ENCODE measurements around the gene LIX1L. TPM values are rescaled to one million over a fixed set of nuclear protein-coding genes. Genes with fewer than 3 reads are reported as not detected.

Gene LIX1L
- total and polyA plus RNA-seq, 2 of the 4 experiments (the other 2 are of a cell fraction), result 14.7 to 28.8 TPM

DNA sequence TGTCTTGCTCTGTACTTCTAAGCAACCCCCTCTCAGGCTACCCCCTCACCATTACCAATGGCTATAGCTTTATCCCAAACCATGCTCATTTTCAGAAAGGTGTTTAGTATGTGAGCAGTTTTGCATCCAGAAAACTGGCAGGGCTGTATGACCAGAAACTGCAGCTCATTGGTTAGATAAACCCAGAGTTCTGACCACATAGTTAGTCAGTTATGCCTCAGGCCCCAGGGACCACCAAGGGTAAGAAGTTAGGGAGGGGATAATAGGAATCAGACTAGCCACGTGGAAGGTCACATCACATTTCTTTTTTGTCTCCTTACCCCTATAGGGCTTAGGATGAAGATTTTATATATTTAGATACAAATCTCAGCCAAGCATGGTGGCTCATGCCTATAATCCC, 49.2 kb downstream of the LIX1L start:
- no CpG with 5 or more reads among the region's 1 CpG for WGBS, 2 experiments (ENCODE audit: extremely low coverage in 2 of 2, insufficient read length in 1 of 2)
- dilution Hi-C loops (cut with HindIII; ENCODE audit: low sequenced_read_pairs, unreplicated experiment), result no loop called here
- BruUV-seq (replicated peaks), result no TSS peak
- no peak overlapping the region; the same call in 1 of the 2 replicates for H2BK20ac ChIP-seq (ENCODE audit: low read depth, low read length)
- no peak overlapping the region for H3K4me2 ChIP-seq (ENCODE audit: low read depth, low read length)
- ChIA-PET CTCF (interaction anchor here (2.2 kb wide), 1 partner anchor 16 kb away, joined by 24 read pairs; no protein-coding TSS in a partner anchor), POLR2A (ENCODE audit: unreplicated experiment) (no interaction called here)
- H2AFZ ChIP-seq (replicated peaks; ENCODE audit: low read length, poor library complexity), result peak overlapping the region; percentile 16
- peak overlapping the region in 1 of 2 experiments; percentile 11; a peak in 1 of 4 replicates for H4K8ac ChIP-seq (ENCODE audit: low read depth in 2 of 2, low read length in 2 of 2)
- H4K5ac ChIP-seq (ENCODE audit: low read depth, low read length), result no peak overlapping the region
- H3K18ac ChIP-seq (ENCODE audit: low read depth, low read length), result no peak overlapping the region
- peaks cover 10% of the 10 kb centered on the region for H3K9me1 ChIP-seq (ENCODE audit: insufficient read depth, low read length)
- H3K9me3 ChIP-seq (ENCODE audit: control insufficient read depth, insufficient read depth, low read length), result no peaks in the 10 kb centered on the region
- peak; percentile 22; the same call in 1 of the 2 replicates for ATAC-seq (ENCODE audit: low read depth)
- H3K23ac ChIP-seq (ENCODE audit: low read depth, low read length), result no peak overlapping the region
- H3K4me1 ChIP-seq (ENCODE audit: control insufficient read depth, insufficient read depth, low read length), result peaks cover 7% of the 10 kb centered on the region
- H3K56ac ChIP-seq (ENCODE audit: extremely low read depth, insufficient read depth, low read length), result no peak overlapping the region
- in situ Hi-C loops (cut with MboI; ENCODE audit: low sequenced_read_pairs), result no loop called here
- intact Hi-C loops (cut with micrococcal nuclease), result no loop called here
- TF ChIP-seq BHLHE40 (IDR thresholded peaks at IDR 0.05; ENCODE audit: low read depth, low read length) (no peak), MXI1 (IDR thresholded peaks at IDR 0.05; ENCODE audit: borderline replicate concordance, low read depth, low read length) (no peak), FOS (IDR thresholded peaks at IDR 0.05; ENCODE audit: low read depth, low read length) (no peak)
- H3K79me1 ChIP-seq (ENCODE audit: low read depth in 1 of 2, low read length in 2 of 2), result peaks cover 0 to 12% of the 10 kb centered on the region in 2 experiments; a peak in 2 of 4 replicates
- H2AK5ac ChIP-seq (ENCODE audit: low read depth, low read length), result peak overlapping the region; percentile 29
- H2BK120ac ChIP-seq (ENCODE audit: low read depth, low read length), result peak overlapping the region; percentile 36
- no peak overlapping the region for H3K9ac ChIP-seq (ENCODE audit: low read depth, low read length)
- DNase-seq, result peak; percentile 36
- H3K4me3 ChIP-seq (ENCODE audit: insufficient read depth, low read depth, low read length), result no peak overlapping the region
- no peak overlapping the region for H2BK5ac ChIP-seq (ENCODE audit: low read depth, low read length, poor library complexity, severe bottlenecking)
- no peaks in the 10 kb centered on the region for H4K20me1 ChIP-seq (ENCODE audit: insufficient read depth, low read length)
- H3K27ac ChIP-seq (ENCODE audit: insufficient read depth, low read length), result no peak overlapping the region
- peak overlapping the region; percentile 38; the same call in 1 of the 2 replicates for H3K4ac ChIP-seq (ENCODE audit: low read depth, low read length)
- peak overlapping the region; percentile 95 for H3K14ac ChIP-seq (replicated peaks; ENCODE audit: low read depth, low read length)
- H4K91ac ChIP-seq (ENCODE audit: insufficient read depth, low read depth, low read length), result no peak overlapping the region
- H3K36me3 ChIP-seq (ENCODE audit: control insufficient read depth, insufficient read depth, low read length), result peaks cover 8% of the 10 kb centered on the region
- peak overlapping the region; percentile 90 for H2AK9ac ChIP-seq (replicated peaks; ENCODE audit: low read depth, low read length, poor library complexity)
- H3K27me3 ChIP-seq (ENCODE audit: control insufficient read depth, insufficient read depth, low read length), result no peaks in the 10 kb centered on the region
- peak overlapping the region; percentile 53; the same call in 1 of the 3 replicates for H2BK15ac ChIP-seq (ENCODE audit: low read depth, low read length)

All from IMR-90 (cell line).